ENCODE data around the gene HBE1.
"Not testable (repeated sequence)": the region's sequence is repeated elsewhere in the genome, so short reads cannot be mapped to it uniquely, and the experiment has no call there.

DNA sequence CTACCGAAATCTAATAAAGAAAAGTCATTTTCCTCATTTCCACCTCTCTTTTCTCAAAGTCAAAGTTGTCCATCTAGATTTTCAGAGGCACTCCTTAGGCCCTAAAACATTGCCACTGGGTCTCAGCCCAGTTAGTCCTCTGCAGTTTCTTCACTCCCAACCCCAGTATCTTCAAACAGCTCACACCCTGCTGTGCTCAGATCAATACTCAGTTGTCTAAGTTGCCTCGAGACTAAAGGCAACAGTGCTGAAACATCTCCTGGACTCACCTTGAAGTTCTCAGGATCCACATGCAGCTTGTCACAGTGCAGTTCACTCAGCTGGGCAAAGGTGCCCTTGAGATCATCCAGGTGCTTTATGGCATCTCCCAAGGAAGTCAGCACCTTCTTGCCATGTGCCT is 15.7 kb downstream of the HBE1 start:
- not testable (repeated sequence) for TF ChIP-seq CTCF (optimal IDR thresholded peaks at IDR 0.05 in 1 of 3, IDR thresholded peaks at IDR 0.05 in 1 of 3, conservative IDR thresholded peaks at IDR 0.05 in 1 of 3; ENCODE audit: extremely low read depth in 1 of 3, insufficient read depth in 2 of 3, low read length in 3 of 3); EZH2 (IDR thresholded peaks at IDR 0.05; ENCODE audit: low read length)

Measured in keratinocyte (primary cell).